ENCODE measurements around the gene FGD1.

GRCh38 chrX:54442790-54443189 is 53.2 kb downstream of the FGD1 start:
- TF ChIP-seq CTCF (CRISPR knock-in tag; IDR thresholded peaks at IDR 0.05) (no peak), ZNF280D (CRISPR knock-in tag; IDR thresholded peaks at IDR 0.05) (no peak)

Data from HepG2 (cell line).